GM12801 (cell line): ENCODE results near the gene FGD4.

Source experiments
- CTCF ChIP-seq: IDR thresholded peaks from one replicate; pipeline ENCODE4 v1.5.1; 2011; ENCODE audit warnings: control low read depth; ENCODE audit not compliant: insufficient read length; ENCODE audit errors: extremely low read depth

Gene FGD4

GRCh38 chr12:32431025-32431424, 31.7 kb downstream of the FGD4 start:
- TF ChIP-seq CTCF: no peak

DNA sequence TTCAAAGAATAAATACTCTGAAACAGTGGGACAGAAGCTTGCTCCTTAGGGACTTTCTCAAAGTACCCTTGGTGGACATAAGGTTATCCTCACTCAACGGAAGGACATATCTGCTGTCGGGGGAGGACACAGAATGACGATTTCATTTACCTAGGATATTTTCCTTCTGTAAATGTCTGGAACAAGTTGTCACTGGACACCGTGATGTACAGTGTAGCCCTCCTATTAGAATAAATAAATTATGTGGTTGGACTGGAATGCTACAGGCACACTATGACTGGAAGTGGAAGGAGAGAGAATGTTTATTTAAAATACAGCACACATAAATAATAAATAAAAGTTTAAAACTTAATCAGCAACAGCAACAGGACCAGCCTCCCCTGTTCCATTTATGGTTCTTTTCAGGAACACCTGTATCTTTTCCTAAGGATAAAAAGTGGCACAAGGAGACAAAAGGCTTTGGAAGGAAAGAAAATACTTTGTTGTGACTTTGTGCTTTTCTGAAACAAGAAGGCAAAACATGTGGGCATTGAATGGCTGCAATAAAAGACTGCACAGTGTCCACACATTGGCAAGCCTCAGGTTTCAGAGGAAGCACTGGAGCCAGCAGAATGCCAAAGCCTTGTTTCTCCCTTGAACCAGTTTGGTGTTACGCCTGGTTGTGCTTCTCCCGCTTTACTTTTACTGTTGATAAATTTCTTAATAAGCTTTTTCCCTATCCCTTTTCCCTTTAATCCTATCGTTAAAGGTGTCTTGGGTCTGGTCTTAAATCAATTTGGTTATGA, 36.8 kb downstream of the FGD4 start:
- no peak for TF ChIP-seq CTCF

- no peak for TF ChIP-seq CTCF
Measured at GRCh38 chr12:32437095-32437515, 37.7 kb downstream of the FGD4 start.

DNA sequence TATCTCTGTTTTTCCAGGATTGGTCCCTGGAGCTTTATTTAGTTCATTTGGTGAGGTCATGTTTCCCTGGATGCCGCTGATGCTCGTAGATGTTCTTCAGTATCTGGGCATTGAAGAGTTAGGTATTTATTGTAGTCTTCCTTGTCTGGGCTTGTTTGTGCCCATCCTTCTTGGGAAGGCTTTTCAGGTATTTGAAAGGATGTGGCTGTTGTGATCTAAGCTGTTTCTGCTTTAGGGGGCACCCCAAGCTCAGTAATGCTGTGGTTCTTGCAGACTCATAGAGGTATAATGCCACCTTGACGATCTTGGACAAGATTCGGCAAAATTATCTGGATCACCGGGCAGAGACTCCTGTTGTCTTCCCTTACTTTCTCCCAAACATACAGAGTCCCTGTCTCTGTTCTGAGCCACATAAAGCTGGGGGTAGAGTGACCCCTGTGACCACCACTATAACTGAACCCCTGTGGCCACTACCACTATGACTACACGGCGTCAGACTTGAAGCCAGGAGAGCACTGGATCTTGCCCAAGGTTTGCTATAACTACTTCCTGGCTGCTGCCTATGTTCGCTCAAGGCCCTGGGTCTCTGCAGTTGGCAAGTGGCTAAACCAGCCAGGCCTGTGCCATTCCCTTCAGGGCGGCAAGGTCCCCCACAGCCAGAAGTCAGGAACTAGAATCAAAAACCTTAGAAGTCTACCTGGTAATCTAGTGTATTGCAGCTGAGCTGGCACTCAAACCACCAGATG, 40.9 kb downstream of the FGD4 start:
- no peak for TF ChIP-seq CTCF

GRCh38 chr12:32443491-32443890, 44.1 kb downstream of the FGD4 start:
- TF ChIP-seq CTCF: no peak

DNA sequence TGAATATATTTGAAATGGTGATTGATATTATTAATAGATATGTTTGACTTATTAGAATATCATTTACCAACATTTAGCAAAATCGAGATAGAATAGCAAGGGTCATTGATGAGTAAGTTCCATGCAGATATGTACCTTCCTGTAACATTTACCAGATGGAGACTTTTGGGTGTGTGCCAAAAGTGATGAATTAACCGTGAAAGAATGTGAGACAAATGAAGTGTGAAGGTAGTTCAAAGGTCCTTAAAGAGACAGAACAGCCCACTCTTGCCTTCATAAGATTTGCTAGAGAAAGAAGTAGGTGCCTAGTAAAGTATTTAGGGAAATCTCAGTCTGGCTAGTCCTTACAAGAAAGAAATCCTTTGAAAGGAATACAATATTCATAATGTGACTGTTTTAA, 45.5 kb downstream of the FGD4 start:
- no peak for TF ChIP-seq CTCF

- no peak for TF ChIP-seq CTCF
Measured at GRCh38 chr12:32445356-32445755, 46.0 kb downstream of the FGD4 start.
